AG04450 (cell line): ENCODE results near the gene TCERG1. TPM values are rescaled to one million over a fixed set of nuclear protein-coding genes. Genes with fewer than 3 reads are reported as not detected.

Experiments used
- CTCF ChIA-PET: fragments of 300-600, 350-600 bp; formaldehyde crosslinking; extraction: SDS; loops from one replicate; lab custom pipeline; 2022; ENCODE audit warnings: antibody characterized with exemption, inconsistent platforms; lab: Charles Lee
- POLR2A ChIA-PET: fragments of 350-600 bp; formaldehyde crosslinking; extraction: SDS; loops from one replicate; lab custom pipeline; 2021; ENCODE audit warnings: antibody characterized with exemption, inconsistent platforms; lab: Yijun Ruan, JAX
- DNase-seq: peaks from one replicate; pipeline ENCODE4 v3.0.0-alpha.2; 2011; ENCODE audit warnings: low read depth, low spot score
- H3K27ac ChIP-seq: one replicate; pipeline ENCODE4 v1.5.1; 2012; ENCODE audit warnings: low read depth, low read length, control low read depth
- H3K27me3 ChIP-seq: one replicate; pipeline ENCODE4 v1.6.0; 2012; ENCODE audit warnings: low read length; ENCODE audit not compliant: control insufficient read depth, insufficient read depth
- H3K4me3 ChIP-seq: 2 replicates; pipeline ENCODE4 v1.5.1; 2011; ENCODE audit warnings: mild to moderate bottlenecking, low read depth, low read length, control low read depth
- H3K9me3 ChIP-seq: 2 replicates; pipeline ENCODE4 v1.5.1; 2012; ENCODE audit warnings: low read length; ENCODE audit not compliant: control insufficient read depth, insufficient read depth
- polyA plus RNA-seq: library from polyadenylated mRNA; depleted of rRNA; stranded (reverse); fragments of >200 nt; gene quantifications from 2 replicates; pipeline ENCODE4 v1.2.3, GENCODE V29; 2011
- TF ChIP-seq, protein P1 (sequence below): IDR thresholded peaks from 2 replicates; pipeline ENCODE4 v1.5.1; 2011; ENCODE audit warnings: low read depth, low read length, control low read depth, inconsistent platforms

The TCERG1 gene
- polyA plus RNA-seq, 1 experiment: 43.1 TPM

DNA sequence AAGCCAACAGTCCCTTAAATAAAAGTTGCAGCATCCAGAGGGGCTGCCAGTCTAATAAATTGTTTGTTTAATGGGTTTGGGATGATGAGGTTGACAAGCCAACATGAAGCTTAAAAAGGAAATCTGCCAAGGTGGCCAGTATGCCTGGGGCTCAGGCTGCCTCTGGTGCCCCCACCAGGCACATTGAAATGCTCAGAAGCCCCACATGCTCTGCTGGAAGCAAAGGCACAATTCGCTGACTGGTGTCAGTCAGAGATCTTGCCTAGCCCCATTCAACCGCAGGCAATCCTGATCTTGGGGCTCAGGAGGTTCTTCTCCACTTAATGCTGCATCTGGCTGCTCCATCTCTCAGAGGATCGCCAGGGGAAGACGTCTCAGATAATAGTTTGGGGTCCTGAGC is 44.2 kb upstream of the TCERG1 start:
- TF ChIP-seq, protein P1, sequence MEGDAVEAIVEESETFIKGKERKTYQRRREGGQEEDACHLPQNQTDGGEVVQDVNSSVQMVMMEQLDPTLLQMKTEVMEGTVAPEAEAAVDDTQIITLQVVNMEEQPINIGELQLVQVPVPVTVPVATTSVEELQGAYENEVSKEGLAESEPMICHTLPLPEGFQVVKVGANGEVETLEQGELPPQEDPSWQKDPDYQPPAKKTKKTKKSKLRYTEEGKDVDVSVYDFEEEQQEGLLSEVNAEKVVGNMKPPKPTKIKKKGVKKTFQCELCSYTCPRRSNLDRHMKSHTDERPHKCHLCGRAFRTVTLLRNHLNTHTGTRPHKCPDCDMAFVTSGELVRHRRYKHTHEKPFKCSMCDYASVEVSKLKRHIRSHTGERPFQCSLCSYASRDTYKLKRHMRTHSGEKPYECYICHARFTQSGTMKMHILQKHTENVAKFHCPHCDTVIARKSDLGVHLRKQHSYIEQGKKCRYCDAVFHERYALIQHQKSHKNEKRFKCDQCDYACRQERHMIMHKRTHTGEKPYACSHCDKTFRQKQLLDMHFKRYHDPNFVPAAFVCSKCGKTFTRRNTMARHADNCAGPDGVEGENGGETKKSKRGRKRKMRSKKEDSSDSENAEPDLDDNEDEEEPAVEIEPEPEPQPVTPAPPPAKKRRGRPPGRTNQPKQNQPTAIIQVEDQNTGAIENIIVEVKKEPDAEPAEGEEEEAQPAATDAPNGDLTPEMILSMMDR: no peak
- no peaks in the 10 kb centered on the region for H3K9me3 ChIP-seq
- H3K4me3 ChIP-seq: no peak overlapping the region
- CTCF ChIA-PET: no interaction called here
- H3K27me3 ChIP-seq: peaks cover 6% of the 10 kb centered on the region
- DNase-seq: no peak
- POLR2A ChIA-PET: no interaction called here
- H3K27ac ChIP-seq: no peak overlapping the region

GRCh38 chr5:146409054-146409671 is 38.0 kb upstream of the TCERG1 start:
- ChIA-PET CTCF (interaction anchor here (0.8 kb wide), 1 partner anchor 37 kb away, joined by 4 read pairs; no protein-coding TSS in a partner anchor), POLR2A (no interaction called here)
- no peak for DNase-seq
- Histone ChIP-seq H3K9me3 (no peaks in the 10 kb centered on the region), H3K4me3 (no peak overlapping the region), H3K27ac (no peak overlapping the region), H3K27me3 (peaks cover 6% of the 10 kb centered on the region)
- TF ChIP-seq, protein P1: no peak

GRCh38 chr5:146410272-146410671 is 36.9 kb upstream of the TCERG1 start:
- Histone ChIP-seq H3K27ac (no peak overlapping the region), H3K9me3 (no peaks in the 10 kb centered on the region), H3K27me3 (peaks cover 6% of the 10 kb centered on the region), H3K4me3 (no peak overlapping the region)
- TF ChIP-seq, protein P1: no peak
- POLR2A ChIA-PET: no interaction called here
- CTCF ChIA-PET: no interaction called here
- no peak for DNase-seq

GRCh38 chr5:146419696-146420095 is 27.4 kb upstream of the TCERG1 start:
- Histone ChIP-seq H3K9me3 (no peaks in the 10 kb centered on the region), H3K27ac (no peak overlapping the region), H3K27me3 (peaks cover 2% of the 10 kb centered on the region), H3K4me3 (no peak overlapping the region)
- TF ChIP-seq, protein P1: no peak
- ChIA-PET POLR2A (no interaction called here), CTCF (no interaction called here)
- no peak for DNase-seq

- CTCF ChIA-PET: interaction anchor here (0.7 to 1.8 kb wide), 3 partner anchors 10 to 88 kb away, joined by 4 to 6 read pairs (median 4); partner anchors contain the start of gene TCERG1
- Histone ChIP-seq H3K9me3 (no peaks in the 10 kb centered on the region), H3K27me3 (peaks cover 2% of the 10 kb centered on the region), H3K4me3 (no peak overlapping the region), H3K27ac (no peak overlapping the region)
- POLR2A ChIA-PET: no interaction called here
- TF ChIP-seq, protein P1: no peak
- no peak for DNase-seq
Observed at GRCh38 chr5:146425023-146425422, 22.1 kb upstream of the TCERG1 start.
